Activated naive CD4-positive, alpha-beta T cell treated with anti-CD3 and anti-CD28 coated beads, Interleukin-2, amount 10 ng/mL, durations not matched to agents 7 days and 5 days (primary cell): Measurements from ENCODE around the gene MYBBP1A.
"Not testable (repeated sequence)": the region's sequence is repeated elsewhere in the genome, so short reads cannot be mapped to it uniquely, and the experiment has no call there.

ENCODE experiments used
- CTCF ChIA-PET: fragments of 350-600 bp; sonication (Branson Sonifier 250); formaldehyde crosslinking; loops from one replicate; lab custom pipeline; 2021; ENCODE audit warnings: antibody characterized with exemption; lab: Charles Lee
- DNase-seq: peaks from one replicate; pipeline ENCODE4 v3.0.0-alpha.2; 2020
- H3K27ac Mint-ChIP-seq: one replicate; pipeline ENCODE4 v1.8.0; 2021; ENCODE audit warnings: mild to moderate bottlenecking, moderate library complexity, mixed read lengths
- H3K27me3 Mint-ChIP-seq: one replicate; pipeline ENCODE4 v1.8.0; 2021; ENCODE audit warnings: mild to moderate bottlenecking, mixed read lengths
- H3K36me3 Mint-ChIP-seq: one replicate; pipeline ENCODE4 v1.8.0; 2021; ENCODE audit warnings: mixed read lengths
- H3K4me1 Mint-ChIP-seq: one replicate; pipeline ENCODE4 v1.8.0; 2021; ENCODE audit warnings: mixed read lengths
- H3K4me3 Mint-ChIP-seq: one replicate; pipeline ENCODE4 v1.8.0; 2021; ENCODE audit warnings: mild to moderate bottlenecking, moderate library complexity, mixed read lengths
- H3K9me3 Mint-ChIP-seq: one replicate; pipeline ENCODE4 v1.8.0; 2021; ENCODE audit warnings: mixed read lengths

Gene MYBBP1A

GRCh38 chr17:4554997-4555799 lies at the start of gene MYBBP1A:
MYBBP1A (minus strand) TSS chr17:4555384; CDS start chr17:4555324, 60 bp downstream.
- Mint-ChIP-seq H3K27me3 (no peaks in the 10 kb centered on the region), H3K9me3 (no peaks in the 10 kb centered on the region), H3K27ac (peak within 1 kb of the TSS; percentile 93), H3K4me1 (peaks cover 33% of the 10 kb centered on the region), H3K36me3 (peaks cover 19% of the 10 kb centered on the region), H3K4me3 (peak within 1 kb of the TSS; percentile 84)
- DNase-seq: peak; percentile 98
- CTCF ChIA-PET: interaction anchor here (2.5 to 3.3 kb wide), 2 partner anchors 10 to 12 kb away, joined by 8 to 12 read pairs; no protein-coding TSS in a partner anchor

DNA sequence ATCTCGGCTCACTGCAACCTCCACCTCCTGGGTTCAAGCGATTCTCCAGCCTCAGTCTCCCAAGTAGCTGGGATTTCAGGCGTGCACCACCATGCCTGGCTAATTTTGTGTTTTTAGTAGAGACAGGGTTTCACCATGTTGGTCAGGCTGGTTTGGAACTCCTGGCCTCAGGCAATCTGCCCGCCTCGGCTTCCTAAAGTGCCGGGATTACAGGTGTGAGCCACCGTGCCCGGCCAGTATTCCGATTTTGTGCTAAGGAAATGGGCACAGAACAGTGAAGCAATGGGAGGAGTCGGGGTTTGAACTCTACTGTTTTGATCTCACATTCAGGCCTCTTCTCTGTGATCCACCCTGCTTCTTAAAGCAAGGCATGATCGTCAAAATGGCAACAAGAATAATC lies 49.6 kb upstream of the MYBBP1A start:
- CTCF ChIA-PET, DNase-seq, H3K4me3 Mint-ChIP-seq, H3K4me1 Mint-ChIP-seq, H3K36me3 Mint-ChIP-seq, H3K9me3 Mint-ChIP-seq, H3K27ac Mint-ChIP-seq: not testable (repeated sequence)
- peaks cover 57% of the 10 kb centered on the region for H3K27me3 Mint-ChIP-seq

DNA sequence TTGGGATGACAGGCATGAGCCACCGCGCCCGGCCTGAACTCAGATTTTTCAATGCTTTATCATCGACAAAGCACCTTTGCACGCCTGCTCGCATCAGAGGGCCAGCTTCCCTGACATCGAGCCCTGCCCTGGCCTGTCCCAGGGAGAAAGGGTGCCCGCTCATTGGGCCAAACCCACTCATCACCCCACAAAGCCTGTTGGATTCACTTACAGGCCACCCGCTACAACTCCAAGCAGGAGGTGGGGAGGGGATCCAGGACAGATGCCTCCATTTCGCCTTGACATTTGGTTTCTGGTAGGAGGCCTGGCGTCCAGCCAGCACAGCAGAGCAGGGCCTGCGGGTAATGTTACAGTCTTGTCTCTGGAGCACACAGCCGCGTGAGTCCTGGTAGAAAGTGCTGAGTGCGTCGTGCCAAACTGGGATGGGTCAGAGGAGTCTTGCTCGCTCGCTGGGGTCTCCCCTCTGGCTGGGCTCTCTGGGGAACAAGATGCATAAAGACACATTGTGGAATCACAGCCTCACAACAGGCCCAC lies 49.0 kb upstream of the MYBBP1A start:
- H3K27me3 Mint-ChIP-seq: peaks cover 54% of the 10 kb centered on the region
- H3K27ac Mint-ChIP-seq: no peak overlapping the region
- no peak for DNase-seq
- CTCF ChIA-PET: no interaction called here
- H3K36me3 Mint-ChIP-seq: no peaks in the 10 kb centered on the region
- no peaks in the 10 kb centered on the region for H3K4me1 Mint-ChIP-seq
- no peak overlapping the region for H3K4me3 Mint-ChIP-seq
- no peaks in the 10 kb centered on the region for H3K9me3 Mint-ChIP-seq

DNA sequence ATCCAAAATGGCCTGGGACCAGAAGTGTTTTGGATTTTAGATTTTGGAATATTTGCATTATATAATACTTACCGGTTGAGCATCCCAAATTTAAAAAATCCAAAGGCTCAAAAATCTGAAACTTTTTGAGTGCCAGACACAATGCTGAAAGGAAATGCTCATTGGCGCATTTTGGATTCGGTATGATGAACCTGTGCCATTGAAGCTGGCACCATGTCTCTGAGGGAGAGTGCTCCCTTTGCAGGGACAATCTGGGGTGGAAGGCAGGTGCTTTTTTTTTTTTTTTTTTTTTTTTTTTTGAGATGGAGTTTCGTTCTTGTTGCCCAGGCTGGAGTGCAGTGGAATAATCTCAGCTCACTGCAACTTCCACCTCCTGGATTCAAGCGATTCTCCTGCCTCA lies 46.9 kb upstream of the MYBBP1A start:
- CTCF ChIA-PET: interaction anchor here (0.6 kb wide), 1 partner anchor 22 kb away, joined by 3 read pairs; no protein-coding TSS in a partner anchor
- no peaks in the 10 kb centered on the region for H3K36me3 Mint-ChIP-seq
- no peaks in the 10 kb centered on the region for H3K9me3 Mint-ChIP-seq
- no peak overlapping the region for H3K27ac Mint-ChIP-seq
- peaks cover 37% of the 10 kb centered on the region for H3K27me3 Mint-ChIP-seq
- no peaks in the 10 kb centered on the region for H3K4me1 Mint-ChIP-seq
- DNase-seq: no peak
- no peak overlapping the region for H3K4me3 Mint-ChIP-seq

DNA sequence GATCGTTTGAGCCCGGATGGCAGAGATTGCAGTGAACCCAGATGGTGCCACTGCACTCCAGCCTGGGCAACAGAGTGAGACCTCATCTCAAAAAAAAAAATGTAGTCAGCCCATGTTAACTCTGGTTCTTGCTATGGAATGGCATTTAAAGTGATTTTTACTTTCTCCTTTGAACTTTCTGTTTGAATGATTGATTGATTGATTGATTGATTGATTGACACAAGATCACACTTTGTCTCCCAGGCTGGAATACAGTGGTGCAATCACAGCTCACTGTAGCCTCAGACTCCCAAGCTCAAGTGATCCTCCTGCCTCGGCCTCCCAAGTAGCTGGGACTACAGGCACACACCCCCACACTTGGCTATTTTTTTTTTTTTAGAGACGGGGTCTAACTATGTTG lies 46.1 kb upstream of the MYBBP1A start:
- no peaks in the 10 kb centered on the region for H3K4me1 Mint-ChIP-seq
- peaks cover 34% of the 10 kb centered on the region for H3K27me3 Mint-ChIP-seq
- no peak for DNase-seq
- H3K4me3 Mint-ChIP-seq: no peak overlapping the region
- H3K27ac Mint-ChIP-seq: no peak overlapping the region
- no peaks in the 10 kb centered on the region for H3K9me3 Mint-ChIP-seq
- H3K36me3 Mint-ChIP-seq: no peaks in the 10 kb centered on the region
- CTCF ChIA-PET: no interaction called here

GRCh38 chr17:4600563-4600962 lies 45.4 kb upstream of the MYBBP1A start:
- H3K27me3 Mint-ChIP-seq: peaks cover 31% of the 10 kb centered on the region
- H3K4me1 Mint-ChIP-seq: no peaks in the 10 kb centered on the region
- CTCF ChIA-PET: no interaction called here
- H3K9me3 Mint-ChIP-seq: no peaks in the 10 kb centered on the region
- DNase-seq: no peak
- no peak overlapping the region for H3K4me3 Mint-ChIP-seq
- H3K36me3 Mint-ChIP-seq: no peaks in the 10 kb centered on the region
- H3K27ac Mint-ChIP-seq: no peak overlapping the region

- H3K36me3 Mint-ChIP-seq: no peaks in the 10 kb centered on the region
- peaks cover 38% of the 10 kb centered on the region for H3K27me3 Mint-ChIP-seq
- H3K4me3 Mint-ChIP-seq: no peak overlapping the region
- no peak for DNase-seq
- H3K4me1 Mint-ChIP-seq: peaks cover 4% of the 10 kb centered on the region
- CTCF ChIA-PET: interaction anchor here (0.9 kb wide), 1 partner anchor 179 kb away, joined by 3 read pairs; no protein-coding TSS in a partner anchor
- H3K9me3 Mint-ChIP-seq: no peaks in the 10 kb centered on the region
- H3K27ac Mint-ChIP-seq: peak overlapping the region; percentile 45
Observed at GRCh38 chr17:4599505-4600281, 44.5 kb upstream of the MYBBP1A start.

DNA sequence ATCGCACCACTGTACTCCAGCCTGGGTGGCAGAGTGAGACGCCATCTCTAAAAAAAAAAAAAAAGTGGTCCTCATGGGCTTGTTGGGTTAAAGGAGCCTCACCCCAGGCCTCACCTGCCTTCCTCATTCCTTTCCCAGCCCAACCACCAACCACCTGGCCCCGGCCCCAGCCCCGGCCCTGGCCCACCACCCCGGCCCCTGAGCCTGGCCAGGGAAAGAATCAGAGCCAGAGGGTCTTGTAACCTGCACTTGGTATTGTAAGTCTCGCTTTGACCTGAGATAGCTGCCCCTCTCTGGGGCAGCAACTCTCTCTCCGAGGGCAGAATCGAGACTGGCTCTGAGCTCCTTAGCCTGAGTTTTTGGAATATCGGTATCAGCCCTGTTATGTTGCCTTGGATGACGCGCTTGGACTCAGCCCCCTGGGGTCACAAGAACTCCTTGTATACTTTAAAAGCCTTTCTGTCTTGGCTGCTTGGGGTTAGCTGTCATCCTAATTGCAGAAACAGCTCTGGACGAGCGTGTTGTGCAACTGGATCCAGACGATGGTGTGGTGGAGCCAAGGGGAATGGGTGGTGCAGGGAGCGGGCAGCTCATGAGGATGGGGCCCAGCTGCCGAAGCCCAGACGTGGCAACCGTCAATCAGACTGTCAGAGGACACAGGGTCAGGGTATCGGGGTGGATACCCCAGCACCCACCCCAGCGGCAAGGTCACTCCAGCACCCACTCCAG lies 43.8 kb upstream of the MYBBP1A start:
- H3K27ac Mint-ChIP-seq: no peak overlapping the region
- DNase-seq: no peak
- H3K9me3 Mint-ChIP-seq: no peaks in the 10 kb centered on the region
- peaks cover 41% of the 10 kb centered on the region for H3K27me3 Mint-ChIP-seq
- CTCF ChIA-PET: interaction anchor here (0.9 kb wide), 1 partner anchor 178 kb away, joined by 3 read pairs; no protein-coding TSS in a partner anchor
- no peaks in the 10 kb centered on the region for H3K36me3 Mint-ChIP-seq
- H3K4me3 Mint-ChIP-seq: no peak overlapping the region
- peaks cover 4% of the 10 kb centered on the region for H3K4me1 Mint-ChIP-seq

GRCh38 chr17:4597975-4598374 lies 42.8 kb upstream of the MYBBP1A start:
- no peak overlapping the region for H3K4me3 Mint-ChIP-seq
- H3K4me1 Mint-ChIP-seq: peaks cover 4% of the 10 kb centered on the region
- no peaks in the 10 kb centered on the region for H3K36me3 Mint-ChIP-seq
- H3K9me3 Mint-ChIP-seq: no peaks in the 10 kb centered on the region
- no peak for DNase-seq
- no peak overlapping the region for H3K27ac Mint-ChIP-seq
- H3K27me3 Mint-ChIP-seq: peaks cover 42% of the 10 kb centered on the region
- CTCF ChIA-PET: no interaction called here

DNA sequence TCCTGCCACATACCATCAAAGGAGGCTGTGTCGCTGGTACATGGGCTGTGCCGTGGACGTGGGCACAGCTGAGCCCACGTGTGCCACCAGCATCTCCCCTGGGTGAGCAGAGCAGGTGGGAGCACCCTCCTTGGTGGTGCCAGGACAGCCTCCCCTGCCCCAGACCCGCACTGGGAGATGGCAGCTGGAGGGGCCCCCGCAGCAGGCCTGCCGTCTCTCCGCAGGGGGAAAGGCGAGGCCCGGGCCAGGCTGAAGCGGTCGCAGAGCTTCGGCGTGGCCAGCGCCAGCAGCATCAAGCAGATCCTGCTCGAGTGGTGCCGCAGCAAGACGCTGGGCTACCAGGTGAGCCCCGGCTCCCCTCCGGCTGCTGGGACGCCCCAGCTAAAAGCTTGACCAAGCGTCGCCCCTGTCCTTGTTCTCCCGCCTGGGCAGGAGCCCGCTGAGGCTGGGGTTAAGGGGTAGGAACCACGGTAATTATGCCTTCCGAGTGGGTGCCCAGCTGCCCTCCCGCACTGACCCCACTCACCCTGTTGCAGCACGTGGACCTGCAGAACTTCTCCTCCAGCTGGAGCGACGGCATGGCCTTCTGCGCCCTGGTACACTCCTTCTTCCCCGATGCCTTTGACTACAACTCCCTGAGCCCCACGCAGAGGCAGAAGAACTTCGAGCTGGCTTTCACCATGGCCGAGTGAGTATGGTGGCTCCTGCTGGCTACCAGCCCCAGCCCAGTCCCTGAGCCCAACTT lies 41.6 kb upstream of the MYBBP1A start:
- no peak overlapping the region for H3K27ac Mint-ChIP-seq
- peaks cover 34% of the 10 kb centered on the region for H3K27me3 Mint-ChIP-seq
- CTCF ChIA-PET: interaction anchor here (0.9 kb wide), 1 partner anchor 30 kb away, joined by 3 read pairs; no protein-coding TSS in a partner anchor
- no peaks in the 10 kb centered on the region for H3K36me3 Mint-ChIP-seq
- no peak overlapping the region for H3K4me3 Mint-ChIP-seq
- H3K9me3 Mint-ChIP-seq: no peaks in the 10 kb centered on the region
- peaks cover 4% of the 10 kb centered on the region for H3K4me1 Mint-ChIP-seq
- no peak for DNase-seq

DNA sequence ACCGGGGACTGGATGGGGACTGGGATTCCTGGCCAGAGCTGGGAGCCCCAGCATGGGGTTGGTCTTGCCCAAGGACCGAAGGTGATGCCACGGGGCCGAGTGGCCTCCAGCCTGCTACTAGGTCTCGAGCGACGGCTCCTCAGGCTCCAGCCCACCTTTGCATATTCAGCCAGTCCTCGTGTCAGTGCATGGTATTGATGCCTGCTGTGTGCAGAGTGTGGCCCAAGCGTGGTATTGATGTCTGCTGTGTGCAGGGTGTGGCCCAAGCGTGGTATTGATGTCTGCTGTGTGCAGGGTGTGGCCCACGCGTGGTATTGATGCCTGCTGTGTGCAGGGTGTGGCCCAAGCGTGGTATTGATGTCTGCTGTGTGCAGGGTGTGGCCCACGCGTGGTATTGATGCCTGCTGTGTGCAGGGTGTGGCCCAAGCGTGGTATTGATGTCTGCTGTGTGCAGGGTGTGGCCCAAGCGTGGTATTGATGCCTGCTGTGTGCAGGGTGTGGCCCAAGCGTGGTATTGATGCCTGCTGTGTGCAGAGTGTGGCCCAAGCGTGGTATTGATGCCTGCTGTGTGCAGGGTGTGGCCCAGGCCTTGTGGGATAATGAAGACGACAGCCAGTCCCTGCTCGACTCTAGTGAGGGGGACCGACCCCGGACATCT lies 40.6 kb upstream of the MYBBP1A start:
- H3K4me3 Mint-ChIP-seq, DNase-seq, H3K36me3 Mint-ChIP-seq, H3K4me1 Mint-ChIP-seq, H3K27ac Mint-ChIP-seq, H3K9me3 Mint-ChIP-seq: not testable (repeated sequence)
- peaks cover 40% of the 10 kb centered on the region for H3K27me3 Mint-ChIP-seq
- CTCF ChIA-PET: interaction anchor here (1.7 kb wide), 1 partner anchor 29 kb away, joined by 6 read pairs; no protein-coding TSS in a partner anchor

DNA sequence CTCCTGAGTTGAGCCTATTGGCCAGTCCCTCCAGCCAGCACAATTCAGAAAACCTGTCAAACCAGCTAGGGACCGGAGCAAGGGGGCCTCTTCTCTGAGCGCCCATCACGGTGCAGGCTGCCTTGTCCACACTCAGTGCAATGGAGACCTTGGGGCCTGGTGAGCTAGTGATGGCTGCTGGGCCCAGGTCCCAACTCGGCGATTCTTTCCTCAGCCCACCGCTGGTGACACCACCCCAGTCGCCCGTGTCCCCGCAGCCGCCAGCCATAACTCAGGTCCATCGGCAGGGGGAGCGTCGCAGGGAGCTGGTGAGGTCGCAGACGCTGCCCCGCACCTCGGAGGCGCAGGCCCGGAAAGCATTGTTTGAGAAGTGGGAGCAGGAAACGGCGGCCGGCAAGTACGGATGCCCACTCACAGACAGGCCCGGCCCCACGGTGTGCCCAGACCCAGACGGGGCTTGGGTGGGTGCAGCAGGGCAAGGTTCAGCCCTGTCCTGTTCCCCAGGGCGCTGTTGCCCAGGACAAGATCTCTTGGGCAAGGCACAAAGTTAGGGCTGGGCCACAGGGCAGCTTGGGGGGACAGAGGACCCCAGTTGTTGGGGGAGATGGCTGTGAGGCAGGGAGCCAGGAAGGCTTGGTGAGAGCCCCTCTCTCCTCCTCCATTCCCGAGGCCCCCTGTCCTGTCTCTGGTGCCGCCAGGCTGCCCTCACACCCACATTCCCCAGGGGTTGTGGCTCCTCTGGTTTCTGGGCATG lies 39.9 kb upstream of the MYBBP1A start:
- CTCF ChIA-PET: interaction anchor here (0.6 to 1.7 kb wide), 4 partner anchors 9 to 28 kb away, joined by 3 to 6 read pairs (median 4); no protein-coding TSS in a partner anchor
- no peaks in the 10 kb centered on the region for H3K9me3 Mint-ChIP-seq
- peaks cover 43% of the 10 kb centered on the region for H3K27me3 Mint-ChIP-seq
- no peak overlapping the region for H3K27ac Mint-ChIP-seq
- DNase-seq: peak; percentile 56
- no peaks in the 10 kb centered on the region for H3K36me3 Mint-ChIP-seq
- no peak overlapping the region for H3K4me3 Mint-ChIP-seq
- H3K4me1 Mint-ChIP-seq: peaks cover 4% of the 10 kb centered on the region
